Liver (tissue), 9 donors: Measurements from ENCODE around the gene KANK4. TPM values are rescaled to one million over a fixed set of nuclear protein-coding genes. Genes with fewer than 3 reads are reported as not detected.

Experiments used
- DNase-seq: peaks from one replicate; pipeline ENCODE4 v3.0.0-alpha.2; 2017; ENCODE audit warnings: low spot score
- H3K27ac ChIP-seq, 2 donors: one replicate each; pipeline ENCODE4 v1.7.0; 2013; ENCODE audit warnings: inconsistent platforms in 2 of 2, low read length in 2 of 2, control low read depth in 1 of 2, low read depth in 1 of 2, mild to moderate bottlenecking in 1 of 2
- H3K27me3 ChIP-seq, 4 donors: one replicate each; pipeline versions ENCODE4 v1.6.1 to v1.7.0; 2013; ENCODE audit warnings: low read length in 3 of 4, inconsistent platforms in 1 of 4, mild to moderate bottlenecking in 1 of 4, moderate library complexity in 1 of 4; ENCODE audit not compliant: control insufficient read depth in 4 of 4, insufficient read depth in 4 of 4
- H3K36me3 ChIP-seq, 4 donors: one replicate each; pipeline versions ENCODE4 v1.6.1 to v1.7.0; 2013; ENCODE audit warnings: low read length in 3 of 4, mild to moderate bottlenecking in 3 of 4, low read depth in 1 of 4, moderate library complexity in 1 of 4; ENCODE audit not compliant: control insufficient read depth in 4 of 4, insufficient read depth in 3 of 4
- H3K4me1 ChIP-seq, 4 donors: one replicate each; pipeline versions ENCODE4 v1.6.1 to v1.7.0; 2013; ENCODE audit warnings: low read length in 3 of 4, mild to moderate bottlenecking in 3 of 4, moderate library complexity in 1 of 4; ENCODE audit not compliant: control insufficient read depth in 4 of 4, insufficient read depth in 4 of 4
- H3K4me3 ChIP-seq, 3 donors: one replicate each; pipeline versions ENCODE4 v1.6.1 to v1.7.0; 2013; ENCODE audit warnings: low read length in 3 of 3, control low read depth in 1 of 3, low read depth in 1 of 3, mild to moderate bottlenecking in 1 of 3
- H3K9ac ChIP-seq, 2 donors: one replicate each; pipeline ENCODE4 v1.7.0; 2013; ENCODE audit warnings: low read length in 2 of 2, mild to moderate bottlenecking in 2 of 2, moderate library complexity in 2 of 2, control low read depth in 1 of 2, low read depth in 1 of 2
- H3K9me3 ChIP-seq, 4 donors: one replicate each; pipeline versions ENCODE4 v1.6.1 to v1.7.0; 2013; ENCODE audit warnings: low read length in 3 of 4; ENCODE audit not compliant: control insufficient read depth in 4 of 4
- CTCF ChIP-seq: fragments of 150-350 bp; IDR thresholded peaks from 2 replicates; pipeline ENCODE4 v1.5.1; 2017; ENCODE audit warnings: improper control_type of control experiment, low read depth, low read length; ENCODE audit not compliant: missing input control
- EGR1 ChIP-seq, 2 donors: IDR thresholded peaks; 2 replicates each; pipeline ENCODE4 v1.6.1; 2016 to 2018; ENCODE audit warnings: antibody characterized with exemption in 2 of 2, low read depth in 2 of 2
- FOXA2 ChIP-seq: IDR thresholded peaks from 2 replicates; pipeline ENCODE4 v1.6.1; 2016; ENCODE audit warnings: antibody characterized with exemption
- GABPA ChIP-seq, 2 donors: IDR thresholded peaks in 1 of 2; conservative IDR thresholded peaks in 1 of 2; 2 replicates each; pipeline ENCODE4 v1.6.1; 2016; ENCODE audit warnings: antibody characterized with exemption in 2 of 2, mild to moderate bottlenecking in 1 of 2, moderate library complexity in 1 of 2
- HNF4A ChIP-seq, 2 donors: conservative IDR thresholded peaks; 2 replicates each; pipeline ENCODE4 v1.6.1; 2016; ENCODE audit warnings: antibody characterized with exemption in 2 of 2, mild to moderate bottlenecking in 2 of 2
- HNF4G ChIP-seq: IDR thresholded peaks from 2 replicates; pipeline ENCODE4 v1.6.1; 2016; ENCODE audit warnings: antibody characterized with exemption
- JUND ChIP-seq, 2 donors: IDR thresholded peaks; 2 replicates each; pipeline ENCODE4 v1.6.1; 2016; ENCODE audit warnings: antibody characterized with exemption in 2 of 2
- MAX ChIP-seq: IDR thresholded peaks from 2 replicates; pipeline ENCODE4 v1.6.1; 2016; ENCODE audit warnings: antibody characterized with exemption
- NR2F2 ChIP-seq: IDR thresholded peaks from 2 replicates; pipeline ENCODE4 v1.6.1; 2016; ENCODE audit warnings: antibody characterized with exemption
- RAD21 ChIP-seq, 2 donors: IDR thresholded peaks; 2 replicates each; pipeline ENCODE4 v1.6.1; 2016; ENCODE audit warnings: antibody characterized with exemption in 2 of 2, mild to moderate bottlenecking in 2 of 2
- REST ChIP-seq: IDR thresholded peaks from 2 replicates; pipeline ENCODE4 v1.6.1; 2016; ENCODE audit warnings: antibody characterized with exemption, mild to moderate bottlenecking
- RXRA ChIP-seq, 2 donors: IDR thresholded peaks; 2 replicates each; pipeline ENCODE4 v1.6.1; 2017 to 2018; ENCODE audit warnings: antibody characterized with exemption in 2 of 2, mild to moderate bottlenecking in 1 of 2
- YY1 ChIP-seq: IDR thresholded peaks from 2 replicates; pipeline ENCODE4 v1.6.1; 2016; ENCODE audit warnings: antibody characterized with exemption, mild to moderate bottlenecking
- ZBTB33 ChIP-seq: IDR thresholded peaks from 2 replicates; pipeline ENCODE4 v1.6.1; 2016; ENCODE audit warnings: antibody characterized with exemption
- WGBS: extraction: QIAGEN DNeasy Blood & Tissue Kit; methylation state at CpG from one replicate; pipeline ENCODE4 v1.1.7; 2013; 5-methylcytosine and 5-hydroxymethylcytosine counted together
- polyA plus RNA-seq, 2 donors: library from polyadenylated mRNA; stranded (reverse) in 1 of 2; unstranded in 1 of 2; fragments of 200-250 nt in 1 of 2; fragments of >200 nt in 1 of 2; fragmentation: Nextera tagmentation in 1 of 2; extraction: Ambion mirVana in 1 of 2; gene quantifications; one replicate each; pipeline versions ENCODE4 v1.2.1 to v1.2.3, GENCODE V29; 2013 to 2015
- total RNA-seq, 2 donors: library from RNA; depleted of rRNA; stranded (reverse); fragments of >200 nt; gene quantifications; one replicate each; pipeline ENCODE4 v1.2.3, GENCODE V29; 2014
- TF ChIP-seq, protein P1 (sequence below): IDR thresholded peaks from 2 replicates; pipeline ENCODE4 v1.6.1; 2016; ENCODE audit warnings: antibody characterized with exemption
- donor health status: healthy.
- donor health status: healthy.
- donor health status: healthy.
- donor health status: healthy.
- donor health status: healthy.

KANK4 gene
- total and polyA plus RNA-seq, 4 donors: 0.58 to 4.6 (median 1.1) TPM

DNA sequence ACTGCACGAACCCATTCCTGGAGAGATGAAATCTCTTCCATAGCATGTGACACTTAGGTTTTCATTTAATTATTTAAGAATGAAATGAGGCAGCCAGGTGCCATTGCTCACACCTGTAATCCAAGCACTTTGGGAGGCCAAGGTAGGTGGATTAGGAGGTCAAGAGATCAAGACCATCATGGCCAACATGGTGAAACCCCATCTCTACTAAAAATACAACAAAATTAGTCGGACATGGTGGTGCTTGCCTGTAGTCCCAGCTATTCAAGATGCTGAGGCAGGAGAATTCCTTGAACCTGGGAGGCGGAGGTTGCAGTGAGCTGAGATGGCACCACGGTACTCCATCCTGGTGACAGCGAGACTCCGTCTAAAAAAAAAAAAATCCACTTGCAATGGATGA is 106.8 kb downstream of the KANK4 start:
- TF ChIP-seq ZBTB33: no peak
- TF ChIP-seq NR2F2: no peak
- TF ChIP-seq RAD21 (IDR thresholded peaks at IDR 0.05): no peak
- TF ChIP-seq RXRA (IDR thresholded peaks at IDR 0.05): no peak
- TF ChIP-seq JUND (IDR thresholded peaks at IDR 0.05): no peak
- no peak for TF ChIP-seq YY1
- TF ChIP-seq GABPA (IDR thresholded peaks at IDR 0.05 in 1 of 2, conservative IDR thresholded peaks at IDR 0.05 in 1 of 2): no peak
- no peak for TF ChIP-seq HNF4G
- TF ChIP-seq, protein P1, sequence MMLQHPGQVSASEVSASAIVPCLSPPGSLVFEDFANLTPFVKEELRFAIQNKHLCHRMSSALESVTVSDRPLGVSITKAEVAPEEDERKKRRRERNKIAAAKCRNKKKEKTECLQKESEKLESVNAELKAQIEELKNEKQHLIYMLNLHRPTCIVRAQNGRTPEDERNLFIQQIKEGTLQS: no peak
- TF ChIP-seq REST: no peak
- TF ChIP-seq CTCF: no peak
- no peak for TF ChIP-seq HNF4A (conservative IDR thresholded peaks at IDR 0.05)
- TF ChIP-seq FOXA2: no peak
- TF ChIP-seq EGR1 (IDR thresholded peaks at IDR 0.05; ENCODE audit: low read depth in 2 of 2): no peak
- H3K9me3 ChIP-seq: peaks cover 0 to 5% (median 3%) of the 10 kb centered on the region in 4 donors

DNA sequence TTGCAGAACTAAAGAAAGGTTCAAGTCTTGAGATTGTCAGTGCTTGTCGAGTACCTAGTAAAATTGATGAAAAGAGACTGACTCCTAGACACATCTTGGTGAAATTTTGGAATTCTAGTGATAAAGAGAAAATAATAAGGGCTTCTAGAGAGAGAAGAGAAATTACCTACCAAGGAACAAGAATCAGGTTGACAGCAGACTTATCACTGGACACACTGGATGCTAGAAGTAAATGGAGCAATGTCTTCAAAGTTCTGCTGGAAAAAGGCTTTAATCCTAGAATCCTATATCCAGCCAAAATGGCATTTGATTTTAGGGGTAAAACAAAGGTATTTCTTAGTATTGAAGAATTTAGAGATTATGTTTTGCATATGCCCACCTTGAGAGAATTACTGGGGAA is 108.3 kb downstream of the KANK4 start:
- H3K36me3 ChIP-seq: no peaks in the 10 kb centered on the region
- peaks cover 0 to 5% (median 3%) of the 10 kb centered on the region in 4 donors for H3K9me3 ChIP-seq
- no peak overlapping the region for H3K9ac ChIP-seq
- TF ChIP-seq RXRA (IDR thresholded peaks at IDR 0.05) (no peak), YY1 (no peak), FOXA2 (no peak), HNF4G (no peak), REST (no peak), JUND (IDR thresholded peaks at IDR 0.05) (no peak), MAX (no peak), NR2F2 (no peak), GABPA (IDR thresholded peaks at IDR 0.05 in 1 of 2, conservative IDR thresholded peaks at IDR 0.05 in 1 of 2) (no peak), EGR1 (IDR thresholded peaks at IDR 0.05; ENCODE audit: low read depth in 2 of 2) (no peak)
- TF ChIP-seq, protein P1: no peak
- no peak overlapping the region for H3K4me3 ChIP-seq
- H3K4me1 ChIP-seq: no peaks in the 10 kb centered on the region
- H3K27ac ChIP-seq: no peak overlapping the region
- H3K27me3 ChIP-seq: no peaks in the 10 kb centered on the region
- DNase-seq: no peak
- 94% methylated on average over 1 of the region's 1 CpG for WGBS

More for the DNA sequence above, 106.8 kb downstream of the KANK4 start:
- Histone ChIP-seq H3K4me3 (no peak overlapping the region), H3K4me1 (no peaks in the 10 kb centered on the region), H3K9ac (no peak overlapping the region), H3K27ac (no peak overlapping the region), H3K36me3 (no peaks in the 10 kb centered on the region), H3K27me3 (no peaks in the 10 kb centered on the region)
- DNase-seq: no peak
- WGBS: 95% methylated on average over 6 of the region's 6 CpGs
